Lower leg skin (tissue), 4 donors: ENCODE data around the gene ABI3. TPM values are rescaled to one million over a fixed set of nuclear protein-coding genes. Genes with fewer than 3 reads are reported as not detected.

Experiments
- DNase-seq, 2 donors: peaks; one replicate each; pipeline ENCODE4 v3.0.0-alpha.2; 2019; ENCODE audit warnings: low spot score in 2 of 2
- H3K4me3 ChIP-seq: fragments of 200-600 bp; sonication (generic); 2 replicates; pipeline ENCODE4 v1.5.1; 2017; ENCODE audit warnings: mild to moderate bottlenecking, low read depth; ENCODE audit not compliant: poor library complexity, severe bottlenecking
- POLR2A ChIP-seq, 2 donors: fragments of 450-650 bp; IDR thresholded peaks; one replicate each; pipeline ENCODE4 v1.6.1; 2016 to 2017; ENCODE audit warnings: antibody characterized with exemption in 2 of 2, mild to moderate bottlenecking in 1 of 2, moderate library complexity in 1 of 2
- WGBS, 2 donors: methylation state at CpG; one replicate each; pipeline ENCODE4 v1.1.5; 2018; 5-methylcytosine and 5-hydroxymethylcytosine counted together
- intact Hi-C: fragments of 100-400 bp; cut with DNase I; formaldehyde crosslinking; loops from one replicate; pipeline ENCODE4 v1.15.0; 2023; ENCODE audit warnings: low total_unique reads
- total RNA-seq, 4 donors: library from RNA; depleted of rRNA; stranded (reverse); fragments of >200 nt; gene quantifications; one replicate each; pipeline ENCODE4 v1.1.0, GENCODE V29; 2016
- TF ChIP-seq, protein P1 (sequence below), 3 donors: fragments of 450-650 bp; IDR thresholded peaks; one replicate each; pipeline ENCODE4 v1.5.1; 2016; ENCODE audit warnings: antibody characterized with exemption in 3 of 3, mild to moderate bottlenecking in 3 of 3, moderate library complexity in 2 of 3

Gene ABI3
- total RNA-seq, 4 donors from 2014 or later = 1.6 to 5.4 (median 4.7) TPM

GRCh38 chr17:49239963-49240362, 29.5 kb downstream of the ABI3 start:
- no peak for DNase-seq
- no peak overlapping the region for H3K4me3 ChIP-seq
- intact Hi-C loops = no loop called here
- WGBS, 2 donors = 81 to 100% methylated on average over 1 of the region's 1 CpG
- TF ChIP-seq POLR2A (IDR thresholded peaks at IDR 0.05) = no peak
- TF ChIP-seq, protein P1, sequence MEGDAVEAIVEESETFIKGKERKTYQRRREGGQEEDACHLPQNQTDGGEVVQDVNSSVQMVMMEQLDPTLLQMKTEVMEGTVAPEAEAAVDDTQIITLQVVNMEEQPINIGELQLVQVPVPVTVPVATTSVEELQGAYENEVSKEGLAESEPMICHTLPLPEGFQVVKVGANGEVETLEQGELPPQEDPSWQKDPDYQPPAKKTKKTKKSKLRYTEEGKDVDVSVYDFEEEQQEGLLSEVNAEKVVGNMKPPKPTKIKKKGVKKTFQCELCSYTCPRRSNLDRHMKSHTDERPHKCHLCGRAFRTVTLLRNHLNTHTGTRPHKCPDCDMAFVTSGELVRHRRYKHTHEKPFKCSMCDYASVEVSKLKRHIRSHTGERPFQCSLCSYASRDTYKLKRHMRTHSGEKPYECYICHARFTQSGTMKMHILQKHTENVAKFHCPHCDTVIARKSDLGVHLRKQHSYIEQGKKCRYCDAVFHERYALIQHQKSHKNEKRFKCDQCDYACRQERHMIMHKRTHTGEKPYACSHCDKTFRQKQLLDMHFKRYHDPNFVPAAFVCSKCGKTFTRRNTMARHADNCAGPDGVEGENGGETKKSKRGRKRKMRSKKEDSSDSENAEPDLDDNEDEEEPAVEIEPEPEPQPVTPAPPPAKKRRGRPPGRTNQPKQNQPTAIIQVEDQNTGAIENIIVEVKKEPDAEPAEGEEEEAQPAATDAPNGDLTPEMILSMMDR (IDR thresholded peaks at IDR 0.05) = no peak

DNA sequence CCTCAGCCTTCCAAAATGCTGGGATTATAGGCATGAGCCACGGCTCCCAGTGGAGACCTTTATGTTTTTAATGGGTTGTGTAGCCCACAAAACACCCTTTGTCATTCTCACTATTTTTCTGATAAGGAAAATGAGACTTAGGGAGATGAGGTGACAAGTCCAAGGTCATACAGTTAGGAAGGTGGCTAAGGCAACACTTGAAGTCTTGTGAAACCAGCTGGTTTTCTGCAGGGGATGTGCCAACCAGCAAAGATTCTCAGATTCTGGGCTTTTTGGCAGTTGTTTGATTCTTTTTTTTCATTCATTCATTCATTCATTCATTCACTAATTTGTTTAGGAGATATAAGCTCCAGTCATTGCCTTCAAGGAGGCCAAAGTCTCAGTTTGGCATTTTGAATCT, 30.1 kb downstream of the ABI3 start:
- TF ChIP-seq POLR2A (IDR thresholded peaks at IDR 0.05) = no peak
- TF ChIP-seq, protein P1 (IDR thresholded peaks at IDR 0.05) = no peak
- no peak for DNase-seq
- no peak overlapping the region for H3K4me3 ChIP-seq
- intact Hi-C loops = no loop called here
- WGBS, 2 donors = 86 to 90% methylated on average over 1 of the region's 1 CpG

- DNase-seq = no peak
- WGBS, 2 donors = 88 to 92% methylated on average over 8 of the region's 8 CpGs
- intact Hi-C loops = no loop called here
- no peak overlapping the region for H3K4me3 ChIP-seq
- no peak for TF ChIP-seq POLR2A (IDR thresholded peaks at IDR 0.05)
- TF ChIP-seq, protein P1 (IDR thresholded peaks at IDR 0.05) = no peak
Observed at GRCh38 chr17:49241040-49241439, 30.5 kb downstream of the ABI3 start.

- no peak for TF ChIP-seq POLR2A (IDR thresholded peaks at IDR 0.05)
- TF ChIP-seq, protein P1 (IDR thresholded peaks at IDR 0.05) = no peak
- intact Hi-C loops = no loop called here
- H3K4me3 ChIP-seq = no peak overlapping the region
- DNase-seq = no peak
- 85 to 89% methylated on average over 9 of the region's 9 CpGs for WGBS, 2 donors
Observed at GRCh38 chr17:49241692-49242397, 31.3 kb downstream of the ABI3 start.

- H3K4me3 ChIP-seq = no peak overlapping the region
- 93 to 94% methylated on average over 5 of the region's 5 CpGs for WGBS, 2 donors
- TF ChIP-seq, protein P1 (IDR thresholded peaks at IDR 0.05) = no peak
- no peak for TF ChIP-seq POLR2A (IDR thresholded peaks at IDR 0.05)
- intact Hi-C loops = no loop called here
- no peak for DNase-seq
Observed at GRCh38 chr17:49242813-49243212, 32.3 kb downstream of the ABI3 start.

DNA sequence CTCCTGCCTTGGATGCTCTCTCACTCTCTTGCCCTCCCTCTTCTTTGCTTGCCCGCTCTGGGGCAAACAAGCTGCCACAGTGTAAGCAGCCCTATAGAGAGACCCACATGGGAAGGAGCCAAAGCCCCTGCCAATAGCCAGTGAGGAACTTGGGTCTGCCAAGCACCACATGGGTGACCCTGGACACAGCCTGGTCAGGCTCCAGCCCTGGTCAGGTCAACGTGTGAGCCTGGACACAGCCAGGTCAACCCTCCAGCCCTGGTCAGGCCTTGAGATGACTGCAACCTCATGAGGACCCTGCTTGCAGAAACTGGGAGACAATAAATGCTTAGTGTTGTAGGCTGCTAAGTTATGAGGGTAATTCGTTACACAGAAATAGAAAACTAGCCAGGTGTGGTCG, 34.3 kb downstream of the ABI3 start:
- H3K4me3 ChIP-seq = no peak overlapping the region
- no peak for DNase-seq
- WGBS, 2 donors = 88 to 92% methylated on average over 4 of the region's 4 CpGs
- TF ChIP-seq, protein P1 (IDR thresholded peaks at IDR 0.05) = no peak
- TF ChIP-seq POLR2A (IDR thresholded peaks at IDR 0.05) = no peak
- intact Hi-C loops = no loop called here
